ENCODE data around the gene UTS2.

UTS2 gene

DNA sequence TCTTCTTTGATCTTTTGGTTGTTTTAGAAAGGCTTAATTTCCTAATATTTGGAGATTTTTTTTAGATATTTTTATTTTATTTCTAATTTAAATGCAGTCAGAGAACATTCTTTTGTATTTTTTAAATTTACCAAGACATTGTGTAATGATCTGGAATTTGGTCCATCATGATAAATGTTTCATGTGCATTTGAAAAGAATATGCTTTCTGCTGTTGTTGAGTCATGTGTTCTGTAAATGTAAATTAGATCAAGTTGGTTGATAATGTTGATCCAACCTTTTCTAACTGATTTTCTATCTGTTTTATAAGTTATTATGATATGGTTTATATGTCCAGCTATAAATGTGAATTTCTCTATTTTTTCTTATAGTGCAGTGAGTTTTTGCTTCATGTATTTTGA is 19.8 kb downstream of the UTS2 start:
- no peak for TF ChIP-seq ZFX (IDR thresholded peaks at IDR 0.05; ENCODE audit: borderline replicate concordance)
- H3K27ac ChIP-seq: no peak overlapping the region

DNA sequence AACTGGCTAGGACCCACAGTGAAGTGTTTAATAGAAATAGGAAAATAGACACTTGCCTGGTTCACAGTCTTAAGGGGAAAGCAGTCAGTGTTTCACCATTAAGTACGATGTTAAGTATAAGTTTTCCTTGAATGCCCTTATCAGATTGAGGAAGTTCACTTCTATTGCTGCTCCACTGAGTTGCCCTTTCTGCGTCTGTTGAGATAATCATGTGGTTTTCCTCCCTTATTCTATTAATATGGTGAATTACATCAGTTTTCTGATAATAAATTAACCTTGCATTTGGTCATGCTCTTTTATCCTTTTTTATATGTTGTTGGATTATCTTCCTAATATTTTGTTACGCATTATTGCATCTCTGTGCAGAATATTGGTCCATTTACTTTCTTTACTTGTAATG is 21.4 kb downstream of the UTS2 start:
- TF ChIP-seq, protein P1, sequence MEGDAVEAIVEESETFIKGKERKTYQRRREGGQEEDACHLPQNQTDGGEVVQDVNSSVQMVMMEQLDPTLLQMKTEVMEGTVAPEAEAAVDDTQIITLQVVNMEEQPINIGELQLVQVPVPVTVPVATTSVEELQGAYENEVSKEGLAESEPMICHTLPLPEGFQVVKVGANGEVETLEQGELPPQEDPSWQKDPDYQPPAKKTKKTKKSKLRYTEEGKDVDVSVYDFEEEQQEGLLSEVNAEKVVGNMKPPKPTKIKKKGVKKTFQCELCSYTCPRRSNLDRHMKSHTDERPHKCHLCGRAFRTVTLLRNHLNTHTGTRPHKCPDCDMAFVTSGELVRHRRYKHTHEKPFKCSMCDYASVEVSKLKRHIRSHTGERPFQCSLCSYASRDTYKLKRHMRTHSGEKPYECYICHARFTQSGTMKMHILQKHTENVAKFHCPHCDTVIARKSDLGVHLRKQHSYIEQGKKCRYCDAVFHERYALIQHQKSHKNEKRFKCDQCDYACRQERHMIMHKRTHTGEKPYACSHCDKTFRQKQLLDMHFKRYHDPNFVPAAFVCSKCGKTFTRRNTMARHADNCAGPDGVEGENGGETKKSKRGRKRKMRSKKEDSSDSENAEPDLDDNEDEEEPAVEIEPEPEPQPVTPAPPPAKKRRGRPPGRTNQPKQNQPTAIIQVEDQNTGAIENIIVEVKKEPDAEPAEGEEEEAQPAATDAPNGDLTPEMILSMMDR (IDR thresholded peaks at IDR 0.05): no peak
- no peak for TF ChIP-seq ZFX (IDR thresholded peaks at IDR 0.05; ENCODE audit: borderline replicate concordance)
- no peak overlapping the region for H3K27ac ChIP-seq

DNA sequence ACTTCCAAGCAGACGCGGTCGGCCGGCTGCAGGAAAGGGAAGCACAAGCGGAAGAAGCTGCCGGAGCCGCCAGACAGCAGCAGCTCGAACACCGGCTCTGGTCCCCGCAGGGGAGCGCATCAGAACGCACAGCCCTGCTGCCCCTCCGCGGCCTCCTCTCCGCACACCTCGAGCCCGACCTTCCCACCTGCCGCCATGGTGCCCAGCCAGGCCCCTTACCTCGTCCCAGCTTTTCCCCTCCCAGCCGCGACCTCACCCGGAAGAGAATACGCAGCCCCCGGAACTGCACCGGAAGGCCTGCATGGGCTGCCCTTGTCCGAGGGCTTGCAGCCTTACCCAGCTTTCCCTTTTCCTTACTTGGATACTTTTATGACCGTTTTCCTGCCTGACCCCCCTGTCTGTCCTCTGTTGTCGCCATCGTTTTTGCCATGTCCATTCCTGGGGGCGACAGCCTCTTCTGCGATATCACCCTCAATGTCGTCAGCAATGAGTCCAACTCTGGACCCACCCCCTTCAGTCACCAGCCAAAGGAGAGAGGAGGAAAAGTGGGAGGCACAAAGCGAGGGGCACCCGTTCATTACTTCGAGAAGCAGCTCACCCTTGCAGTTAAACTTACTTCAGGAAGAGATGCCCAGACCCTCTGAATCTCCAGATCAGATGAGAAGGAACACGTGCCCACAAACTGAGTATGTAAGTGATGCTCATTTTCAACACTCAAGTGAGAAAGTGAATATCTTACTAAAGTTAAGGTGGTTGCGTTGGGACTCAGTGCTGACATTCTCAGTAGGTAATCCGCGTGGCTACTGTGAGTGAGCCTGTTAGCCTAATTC is 25.5 kb downstream of the UTS2 start:
- no peak overlapping the region for H3K27ac ChIP-seq
- TF ChIP-seq, protein P1 (IDR thresholded peaks at IDR 0.05): no peak
- no peak for TF ChIP-seq ZFX (IDR thresholded peaks at IDR 0.05; ENCODE audit: borderline replicate concordance)

DNA sequence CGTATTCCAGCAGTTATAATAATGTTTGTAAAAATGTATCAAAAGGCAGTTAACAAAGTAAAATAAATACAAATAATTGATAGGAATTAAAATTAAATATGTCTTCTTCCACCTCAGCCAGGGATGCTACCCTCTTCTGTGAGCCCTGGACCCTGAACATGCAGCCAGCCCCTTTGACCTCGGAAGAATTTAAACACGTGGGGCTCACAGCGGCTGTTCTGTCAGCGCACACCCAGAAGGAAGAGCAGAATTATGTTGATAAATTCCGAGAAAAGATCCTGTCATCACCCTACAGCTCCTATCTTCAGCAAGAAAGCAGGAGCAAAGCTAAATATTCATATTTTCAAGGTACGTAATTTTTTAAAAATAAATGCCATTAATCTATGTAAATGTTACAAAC is 26.5 kb downstream of the UTS2 start:
- no peak overlapping the region for H3K27ac ChIP-seq
- TF ChIP-seq ZFX (IDR thresholded peaks at IDR 0.05; ENCODE audit: borderline replicate concordance): no peak
- TF ChIP-seq, protein P1 (IDR thresholded peaks at IDR 0.05): no peak

DNA sequence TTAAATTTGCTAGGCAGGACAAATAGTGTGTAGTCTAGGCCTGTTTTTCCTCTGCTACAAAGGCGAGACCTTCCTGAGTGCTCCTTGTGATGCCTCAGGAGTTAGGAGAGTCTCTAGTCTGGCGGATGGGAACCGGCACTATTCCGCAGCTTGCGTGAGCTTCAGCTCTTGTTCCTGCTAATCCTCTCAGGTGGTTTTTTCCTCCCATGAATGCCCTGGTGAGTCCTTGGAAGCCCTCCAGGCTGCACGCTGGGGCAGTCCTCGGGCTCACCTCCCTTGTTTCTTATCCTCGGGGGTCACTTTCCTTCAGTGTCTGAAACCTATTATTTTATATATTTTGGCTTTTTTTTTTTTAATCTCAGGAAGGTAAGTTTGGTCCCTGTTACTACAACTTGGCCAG is 28.2 kb downstream of the UTS2 start:
- H3K27ac ChIP-seq: no peak overlapping the region
- TF ChIP-seq, protein P1 (IDR thresholded peaks at IDR 0.05): no peak
- no peak for TF ChIP-seq ZFX (IDR thresholded peaks at IDR 0.05; ENCODE audit: borderline replicate concordance)

DNA sequence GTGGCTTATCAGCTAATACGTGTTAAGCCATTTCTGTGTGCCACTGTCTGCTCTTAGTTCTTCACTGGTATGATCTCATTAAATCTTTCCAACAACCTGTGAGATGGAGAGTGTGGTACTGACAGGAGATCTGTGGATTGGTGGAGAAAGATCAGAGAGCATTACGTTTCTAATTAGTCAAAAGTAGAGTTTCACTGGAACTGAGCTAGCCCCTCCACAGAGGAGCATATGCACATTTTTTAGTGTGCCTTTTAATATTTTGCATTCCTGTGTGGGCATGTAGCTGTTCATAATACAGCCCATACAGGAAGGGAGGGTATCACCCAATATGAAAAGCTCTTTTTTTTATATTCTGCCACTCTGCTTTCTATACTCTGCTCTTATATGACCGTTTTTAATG is 31.6 kb downstream of the UTS2 start:
- no peak overlapping the region for H3K27ac ChIP-seq
- TF ChIP-seq ZFX (IDR thresholded peaks at IDR 0.05; ENCODE audit: borderline replicate concordance): no peak
- TF ChIP-seq, protein P1 (IDR thresholded peaks at IDR 0.05): no peak

DNA sequence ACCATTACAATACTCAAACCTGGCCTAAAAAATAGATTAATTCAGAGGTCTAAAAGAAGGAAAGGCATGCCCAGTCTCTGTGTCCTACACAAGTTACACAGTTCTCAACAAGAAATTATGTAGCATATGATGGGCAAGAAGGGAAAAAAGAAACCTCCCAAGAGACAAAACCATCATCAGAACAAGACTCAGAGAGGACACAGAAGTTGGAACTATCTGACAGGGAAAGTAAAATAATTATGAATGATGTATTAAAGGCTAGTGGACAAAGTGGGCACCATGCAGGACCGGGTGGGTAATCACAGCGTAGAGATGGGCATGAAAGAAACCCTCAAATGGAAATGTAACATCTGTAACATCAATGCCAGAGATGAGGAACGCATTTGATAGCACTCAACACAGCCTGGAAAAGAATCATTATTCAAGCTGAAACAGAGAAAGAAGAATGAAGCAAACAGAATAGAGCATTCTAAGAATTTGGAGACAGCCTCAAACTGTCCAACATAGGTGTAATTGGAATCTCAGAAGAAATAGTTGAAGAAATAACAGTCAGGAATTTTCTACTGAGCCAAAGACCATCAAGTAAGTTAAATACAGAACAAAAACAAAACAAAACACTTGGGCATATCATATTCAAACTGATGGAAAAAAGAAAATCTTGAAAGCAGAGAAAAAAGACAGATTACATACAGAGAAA is 39.0 kb downstream of the UTS2 start:
- H3K27ac ChIP-seq: no peak overlapping the region
- TF ChIP-seq, protein P1 (IDR thresholded peaks at IDR 0.05): no peak
- TF ChIP-seq ZFX (IDR thresholded peaks at IDR 0.05; ENCODE audit: borderline replicate concordance): no peak
